Hematopoietic multipotent progenitor cell treated with erythropoietin and hydrocortisone succinate and interleukin-3 and kit ligand, for 6 days (in vitro differentiated cells): ENCODE results near the gene ASTN1.

Source experiments
- DNase-seq: peaks from one replicate; pipeline ENCODE4 v3.0.0-alpha.2; 2015

The ASTN1 gene

GRCh38 chr1:177024623-177025022 lies 139.9 kb downstream of the ASTN1 start:
- DNase-seq = no peak

DNA sequence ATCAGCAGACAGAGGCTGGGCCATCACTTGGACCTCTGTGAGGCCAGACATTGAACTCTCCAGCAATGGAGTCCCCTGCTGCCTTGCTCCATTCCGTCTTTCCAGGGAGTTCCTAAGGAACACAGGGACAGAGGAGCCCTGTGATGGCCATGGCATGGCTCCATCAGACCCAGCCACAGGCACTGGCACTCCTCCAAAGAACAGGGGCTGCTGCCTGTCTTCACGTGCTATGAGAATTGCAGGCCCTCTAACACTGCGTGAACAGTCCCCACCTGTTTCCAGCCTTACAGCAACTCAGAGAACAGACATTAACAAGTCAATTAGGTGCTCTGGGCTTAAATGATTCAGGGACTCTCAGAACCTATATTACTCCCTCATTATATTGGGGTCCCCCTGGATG lies 140.8 kb downstream of the ASTN1 start:
- DNase-seq = no peak

- no peak for DNase-seq
These were observed 141.3 kb downstream of the ASTN1 start for GRCh38 chr1:177023249-177023648.

GRCh38 chr1:177021687-177022086 lies 142.8 kb downstream of the ASTN1 start:
- DNase-seq = no peak

DNA sequence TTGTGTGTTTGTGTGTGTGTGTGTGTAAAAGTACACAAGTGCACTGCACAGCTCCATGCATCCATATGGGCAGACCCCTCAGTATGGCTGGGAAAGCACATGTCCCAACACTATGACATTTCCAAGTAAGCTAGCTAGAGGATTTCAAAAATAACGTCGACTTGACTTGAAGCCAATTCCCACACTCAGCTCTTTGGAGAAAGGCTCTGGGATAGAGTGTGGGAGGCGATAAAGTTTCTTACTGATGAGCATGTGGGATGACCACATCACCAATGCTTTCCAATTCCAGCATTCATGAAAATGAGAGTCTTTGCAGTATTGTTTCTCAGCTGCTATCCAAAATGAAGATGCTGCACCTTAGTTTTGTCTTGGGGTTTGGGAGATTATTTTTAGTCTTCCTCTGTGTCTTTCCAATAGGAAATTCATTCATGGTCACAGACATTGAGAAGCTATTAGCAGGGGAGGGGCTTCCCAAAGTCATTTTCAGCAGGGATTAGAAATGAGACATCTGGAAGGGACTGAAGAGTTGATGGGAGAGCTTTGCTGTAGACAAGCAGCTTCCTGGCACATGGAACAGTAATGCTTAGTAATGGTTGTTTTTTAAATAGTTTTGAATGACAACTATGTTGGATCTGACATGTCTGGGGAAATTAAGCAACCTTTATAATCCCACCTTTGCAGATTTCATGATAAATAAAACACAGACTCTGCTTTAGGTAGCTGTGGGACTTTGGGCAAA lies 143.5 kb downstream of the ASTN1 start:
- no peak for DNase-seq

- no peak for DNase-seq
These were observed 147.1 kb downstream of the ASTN1 start for GRCh38 chr1:177017287-177017852.

GRCh38 chr1:177014325-177014724 lies 150.2 kb downstream of the ASTN1 start:
- DNase-seq = no peak

DNA sequence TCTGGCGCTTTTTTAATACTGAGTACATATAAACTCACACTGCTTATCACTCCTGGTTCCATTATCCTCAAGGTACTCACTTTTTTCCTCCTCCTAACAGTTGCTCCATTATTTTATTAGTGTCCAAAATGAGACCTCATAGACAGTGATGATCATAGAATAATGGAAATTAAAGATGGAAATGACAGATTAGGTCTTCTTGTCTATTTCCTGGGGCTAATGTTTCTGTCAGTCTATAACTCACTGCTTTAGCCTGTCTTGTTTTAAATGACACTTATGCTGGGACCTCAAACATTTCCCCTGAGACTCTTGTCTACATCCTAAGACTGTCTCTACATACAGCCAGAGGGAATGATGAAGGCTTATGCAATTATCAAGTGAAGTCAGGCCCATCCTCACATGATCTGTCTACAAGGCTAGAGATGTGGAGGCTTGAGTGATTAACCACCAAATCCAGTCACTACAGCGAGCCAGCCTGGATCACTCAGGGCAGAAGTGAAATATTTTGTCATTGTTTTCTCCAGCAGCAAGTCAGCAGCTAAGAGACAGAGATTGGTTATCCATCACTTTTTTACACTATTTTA lies 152.1 kb downstream of the ASTN1 start:
- DNase-seq = no peak

- no peak for DNase-seq
These were observed 153.0 kb downstream of the ASTN1 start for GRCh38 chr1:177011508-177011907.

DNA sequence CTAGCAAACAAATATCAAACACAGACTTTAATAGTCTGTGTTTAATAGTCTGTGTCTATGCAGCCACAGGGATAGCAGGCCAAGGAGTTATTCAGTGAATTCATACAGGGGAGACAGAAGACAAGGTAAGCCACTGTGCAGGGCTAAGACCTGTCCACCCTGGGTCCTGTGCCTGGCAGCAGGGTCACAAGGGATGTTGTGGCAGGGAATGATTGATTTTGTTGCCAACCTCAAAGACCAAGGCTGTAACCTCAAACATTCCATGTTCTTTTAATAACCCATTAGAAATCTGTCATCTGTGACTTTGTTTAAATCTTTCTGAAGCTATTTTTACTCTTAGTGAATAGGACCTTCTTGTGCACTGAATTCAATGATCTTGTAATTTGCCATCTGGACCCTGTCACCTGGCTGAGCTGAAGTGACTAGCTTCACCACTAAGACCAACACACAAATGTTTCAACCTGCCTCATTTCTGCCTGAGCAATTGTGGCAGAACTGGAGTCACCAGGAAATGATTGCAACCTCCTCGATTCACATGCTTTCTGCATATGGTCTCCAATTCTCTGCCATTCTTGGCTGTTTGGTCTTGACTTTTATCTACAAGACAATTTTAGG lies 154.2 kb downstream of the ASTN1 start:
- no peak for DNase-seq

GRCh38 chr1:177008653-177009052 lies 155.9 kb downstream of the ASTN1 start:
- no peak for DNase-seq

GRCh38 chr1:177007437-177008161 lies 156.9 kb downstream of the ASTN1 start:
- DNase-seq = no peak

- DNase-seq = no peak
These were observed 161.6 kb downstream of the ASTN1 start for GRCh38 chr1:177002891-177003290.

DNA sequence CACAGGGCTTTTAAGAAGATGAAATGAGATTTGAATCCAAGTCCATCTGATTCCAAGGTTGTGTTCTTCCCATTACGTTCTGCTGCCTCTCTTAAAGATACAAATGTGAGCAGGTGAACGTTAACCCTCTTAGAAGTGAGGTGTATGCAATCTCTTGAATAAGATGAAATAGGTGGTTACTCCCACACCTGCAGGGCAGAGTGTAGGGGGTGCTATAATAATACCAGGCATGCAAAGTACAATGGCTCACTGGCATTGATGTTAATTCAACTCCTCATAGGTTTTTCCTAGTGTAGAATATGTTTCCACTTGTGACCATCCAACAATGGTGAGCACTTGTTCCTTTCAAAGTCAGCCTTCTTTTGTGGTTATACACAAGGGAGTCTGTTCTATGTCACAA lies 163.0 kb downstream of the ASTN1 start:
- DNase-seq = no peak

DNA sequence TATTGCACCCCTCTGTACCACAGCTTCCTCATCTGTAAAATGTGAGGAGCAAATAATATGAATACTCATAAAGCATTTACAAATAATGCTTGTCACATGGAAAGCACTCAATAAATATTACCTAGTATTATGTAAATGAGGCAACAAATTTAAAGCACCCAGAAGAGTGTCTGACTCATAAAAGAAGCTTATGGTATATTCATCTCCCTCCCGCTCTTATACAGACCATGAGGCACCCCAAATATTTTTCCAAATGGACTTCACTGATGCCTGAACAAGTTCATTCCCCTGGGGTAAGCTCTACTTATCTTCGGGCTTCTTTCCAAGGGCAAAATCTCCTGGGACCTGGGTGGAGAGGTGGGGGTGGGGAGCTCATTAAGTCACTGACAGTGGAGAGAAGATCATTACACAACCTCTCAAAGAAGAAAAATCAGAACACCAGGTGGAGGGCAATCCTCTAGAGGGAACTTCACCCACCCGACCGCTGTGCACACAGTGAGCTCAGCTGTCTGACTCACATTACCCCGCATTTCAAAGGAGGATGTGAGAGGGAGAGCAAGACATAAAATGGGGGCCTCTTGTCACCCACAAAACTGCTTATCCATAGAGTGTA lies 166.2 kb downstream of the ASTN1 start:
- DNase-seq = no peak

GRCh38 chr1:176996456-176997090 lies 167.9 kb downstream of the ASTN1 start:
- no peak for DNase-seq

- DNase-seq = no peak
These were observed 169.4 kb downstream of the ASTN1 start for GRCh38 chr1:176994931-176995596.

DNA sequence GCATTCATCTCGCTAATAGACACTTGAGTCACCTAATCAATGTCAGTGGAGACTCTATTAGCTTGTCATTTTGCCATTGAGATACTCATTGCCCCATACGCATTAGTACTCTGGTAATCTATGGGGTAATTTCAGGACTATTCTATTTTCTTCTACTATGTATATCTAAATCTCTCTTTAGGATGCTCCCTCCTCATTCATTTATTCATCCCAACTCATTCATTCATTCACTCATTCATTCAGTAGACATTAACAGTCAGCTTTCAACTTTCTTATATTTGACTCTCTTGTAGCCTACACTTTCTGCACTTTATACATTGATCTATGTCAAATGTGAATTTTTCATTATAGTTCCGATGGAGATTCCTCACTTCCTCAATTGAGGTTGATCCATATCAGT lies 170.9 kb downstream of the ASTN1 start:
- DNase-seq = no peak

DNA sequence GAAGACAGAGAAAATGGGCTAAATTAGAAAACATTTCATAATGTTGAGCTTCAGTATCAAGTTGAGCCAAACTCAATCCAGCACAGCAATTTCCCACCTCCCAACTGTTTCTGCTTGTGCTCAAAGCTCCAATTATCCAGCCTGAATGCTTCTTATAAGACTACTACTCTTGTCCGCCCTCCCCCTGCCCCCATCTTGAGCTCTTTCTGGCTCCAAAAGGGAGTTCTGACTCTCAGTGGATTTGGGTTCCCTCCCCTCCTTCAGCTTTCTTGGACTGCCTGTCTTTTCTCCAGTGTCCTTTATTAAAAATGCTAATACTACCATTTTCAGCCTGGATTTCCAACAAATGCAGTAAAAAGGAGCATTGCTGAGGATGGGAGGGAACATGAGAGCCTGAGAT lies 174.8 kb downstream of the ASTN1 start:
- no peak for DNase-seq

GRCh38 chr1:176989023-176989422 lies 175.5 kb downstream of the ASTN1 start:
- DNase-seq = no peak

GRCh38 chr1:176987016-176987415 lies 177.5 kb downstream of the ASTN1 start:
- no peak for DNase-seq

DNA sequence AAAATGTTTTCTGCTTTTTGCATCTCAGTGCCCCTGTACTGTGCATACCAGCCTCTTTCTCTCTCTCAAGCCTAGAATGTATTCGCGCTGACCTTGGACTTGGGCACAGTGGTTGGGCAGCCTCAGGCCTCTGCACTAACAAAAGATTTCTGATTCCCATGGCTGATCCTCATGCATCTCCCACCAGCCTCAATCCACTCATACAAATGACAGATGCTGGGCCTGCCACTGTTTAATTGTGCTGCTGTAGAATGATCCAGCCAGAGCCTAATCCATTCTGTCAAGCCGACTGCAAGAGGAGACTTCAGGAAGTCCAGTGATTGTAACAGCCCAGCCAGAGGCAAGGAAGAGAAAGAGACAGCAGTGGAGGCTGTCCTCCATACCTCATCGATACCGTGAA lies 180.8 kb downstream of the ASTN1 start:
- DNase-seq = no peak
